Activated T-cell treated with anti-CD3 and anti-CD28 coated beads, Interleukin-2, amount 50 U/mL, for 4 hours (primary cell): Measurements from ENCODE around the gene ASPM. TPM values are rescaled to one million over a fixed set of nuclear protein-coding genes. Genes with fewer than 3 reads are reported as not detected.
A peak's percentile ranks its signal among the peaks of the same experiment; 100 is the strongest.

Experiments used
- ATAC-seq, 2 donors: fragments of 200-7000 bp; cut with Tn5 transposase; one replicate each; pipeline ENCODE4 v1.10.0; 2021
- DNase-seq: peaks from one replicate; pipeline ENCODE4 v3.0.0-alpha.2; 2020
- H3K27me3 Mint-ChIP-seq: one replicate; pipeline ENCODE4 v1.8.0; 2021; ENCODE audit warnings: low read depth, mixed read lengths
- H3K36me3 Mint-ChIP-seq: one replicate; pipeline ENCODE4 v1.8.0; 2022; ENCODE audit warnings: mixed read lengths; ENCODE audit not compliant: insufficient read depth
- H3K4me1 Mint-ChIP-seq: one replicate; pipeline ENCODE4 v1.8.0; 2021; ENCODE audit warnings: low read depth, mixed read lengths
- H3K4me3 Mint-ChIP-seq: one replicate; pipeline ENCODE4 v1.8.0; 2021; ENCODE audit warnings: mild to moderate bottlenecking, moderate library complexity, mixed read lengths
- H3K9me3 Mint-ChIP-seq: one replicate; pipeline ENCODE4 v1.8.0; 2021; ENCODE audit warnings: mixed read lengths
- total RNA-seq, 3 donors: library from RNA; stranded (reverse); gene quantifications; one replicate each; pipeline ENCODE4 v1.2.1, GENCODE V29; 2021

The ASPM gene
- total RNA-seq = 1 to 10 TPM; 1.2 to 1.7 (median 1.4) TPM

GRCh38 chr1:197146101-197147095 is at the start of gene ASPM:
ASPM (minus strand) TSS chr1:197146669; CDS start chr1:197146437, 232 bp downstream.
- H3K4me1 Mint-ChIP-seq = peaks cover 15% of the 10 kb centered on the region
- peak within 1 kb of the TSS; percentile 83 for H3K4me3 Mint-ChIP-seq

GRCh38 chr1:197195100-197195499 is 48.6 kb upstream of the ASPM start:
- H3K36me3 Mint-ChIP-seq = peaks cover 10% of the 10 kb centered on the region
- no peaks in the 10 kb centered on the region for H3K27me3 Mint-ChIP-seq
- no peaks in the 10 kb centered on the region for H3K9me3 Mint-ChIP-seq
- peaks cover 57% of the 10 kb centered on the region for H3K4me1 Mint-ChIP-seq
- ATAC-seq = no peak
- DNase-seq = no peak
- no peak overlapping the region for H3K4me3 Mint-ChIP-seq

More at GRCh38 chr1:197146101-197147095, at the start of gene ASPM:
- DNase-seq = peak; percentile 90
- peaks cover 2% of the 10 kb centered on the region for H3K27me3 Mint-ChIP-seq
- H3K9me3 Mint-ChIP-seq = no peaks in the 10 kb centered on the region
- H3K36me3 Mint-ChIP-seq = no peaks in the 10 kb centered on the region
- peak; percentile 98 to 99 for ATAC-seq

DNA sequence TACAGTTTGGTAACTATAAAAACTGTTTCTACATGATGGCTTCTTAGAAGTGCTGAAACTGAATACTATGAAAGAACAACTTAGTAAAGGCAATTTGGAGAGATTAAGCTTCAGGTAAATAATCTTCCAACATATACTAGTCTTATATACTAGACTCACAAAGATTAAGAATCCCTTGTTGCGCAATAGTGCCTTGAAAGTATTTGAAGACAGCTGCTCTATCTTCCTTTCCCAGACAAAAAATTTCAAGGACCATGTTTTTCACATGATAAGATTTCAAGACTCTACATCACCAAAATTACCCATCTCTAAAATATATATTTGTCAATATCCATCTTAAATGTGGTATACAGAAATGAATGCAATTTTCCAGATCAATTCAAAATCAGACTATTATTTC is 37.7 kb upstream of the ASPM start:
- H3K4me1 Mint-ChIP-seq = peaks cover 15% of the 10 kb centered on the region
- H3K27me3 Mint-ChIP-seq = no peaks in the 10 kb centered on the region
- H3K36me3 Mint-ChIP-seq = peaks cover 30% of the 10 kb centered on the region
- ATAC-seq = no peak
- H3K4me3 Mint-ChIP-seq = no peak overlapping the region
- no peaks in the 10 kb centered on the region for H3K9me3 Mint-ChIP-seq
- DNase-seq = no peak

- Mint-ChIP-seq H3K9me3 (no peaks in the 10 kb centered on the region), H3K4me1 (peaks cover 15% of the 10 kb centered on the region), H3K4me3 (no peak overlapping the region), H3K36me3 (peaks cover 27% of the 10 kb centered on the region), H3K27me3 (no peaks in the 10 kb centered on the region)
- ATAC-seq = no peak
- no peak for DNase-seq
Observed at GRCh38 chr1:197183195-197183748, 36.8 kb upstream of the ASPM start.

- no peak for ATAC-seq
- no peaks in the 10 kb centered on the region for H3K9me3 Mint-ChIP-seq
Observed at GRCh38 chr1:197182716-197183115, 36.2 kb upstream of the ASPM start.

DNA sequence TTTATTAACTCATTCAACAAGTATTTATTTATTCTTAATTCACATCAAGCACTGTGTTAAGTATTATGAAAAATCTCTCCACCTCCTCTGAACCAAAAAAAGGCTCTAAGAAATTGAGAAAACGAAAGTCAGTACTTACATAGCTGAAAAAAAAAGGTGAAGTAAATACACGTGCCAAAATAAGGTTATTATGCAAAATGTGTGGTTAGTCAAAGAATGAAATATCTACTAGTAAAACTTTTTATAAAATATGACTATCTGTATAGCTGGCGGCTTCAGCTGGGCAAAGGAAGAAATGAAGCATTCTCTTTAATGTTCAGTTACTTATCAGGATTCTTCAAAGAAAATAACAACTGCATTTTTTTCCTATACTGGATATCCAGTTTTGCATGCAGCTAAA is 35.5 kb upstream of the ASPM start:
- peaks cover 24% of the 10 kb centered on the region for H3K36me3 Mint-ChIP-seq

More at GRCh38 chr1:197182716-197183115, 36.2 kb upstream of the ASPM start:
- Mint-ChIP-seq H3K27me3 (no peaks in the 10 kb centered on the region), H3K36me3 (peaks cover 27% of the 10 kb centered on the region), H3K4me3 (no peak overlapping the region), H3K4me1 (peaks cover 15% of the 10 kb centered on the region)
- no peak for DNase-seq

DNA sequence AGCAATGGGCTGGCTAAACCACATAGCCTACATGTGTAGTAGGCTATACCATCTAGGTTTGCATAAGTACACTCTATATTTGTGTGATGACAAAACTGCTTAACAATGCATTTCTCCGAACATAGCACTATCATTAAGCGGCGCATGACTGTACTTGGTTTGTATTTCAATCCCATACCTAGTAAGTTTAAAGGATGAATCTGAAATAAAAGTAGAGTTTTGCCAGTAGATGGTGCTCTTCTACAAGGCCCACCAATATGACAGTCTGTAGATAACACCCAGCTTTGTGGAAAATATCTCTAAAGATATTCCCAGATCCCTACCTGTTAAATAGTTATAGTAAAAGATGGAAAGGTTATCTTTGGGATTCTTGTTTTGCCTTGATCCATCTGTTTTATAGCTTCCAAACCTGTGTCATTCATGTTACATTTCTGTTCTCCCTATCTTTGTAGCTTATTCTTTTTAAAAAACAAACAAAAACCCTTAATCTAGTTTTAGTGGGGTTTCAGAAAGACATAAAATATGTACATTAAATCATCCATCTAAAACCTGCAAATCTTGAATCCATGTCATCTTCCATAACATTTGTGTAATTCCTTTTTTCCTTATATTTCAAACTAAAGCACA is 33.9 kb upstream of the ASPM start:
- DNase-seq (no peak), ATAC-seq (peak in 1 of 2 donors; percentile 32)
- Mint-ChIP-seq H3K4me1 (peaks cover 7% of the 10 kb centered on the region), H3K4me3 (no peak overlapping the region), H3K36me3 (peaks cover 14% of the 10 kb centered on the region), H3K27me3 (no peaks in the 10 kb centered on the region), H3K9me3 (no peaks in the 10 kb centered on the region)

More for the DNA sequence above, 35.5 kb upstream of the ASPM start:
- ATAC-seq = no peak
- no peaks in the 10 kb centered on the region for H3K27me3 Mint-ChIP-seq
- no peak overlapping the region for H3K4me3 Mint-ChIP-seq
- peaks cover 14% of the 10 kb centered on the region for H3K4me1 Mint-ChIP-seq
- DNase-seq = no peak
- H3K9me3 Mint-ChIP-seq = no peaks in the 10 kb centered on the region

GRCh38 chr1:197178998-197179397 is 32.5 kb upstream of the ASPM start:
- Mint-ChIP-seq H3K36me3 (peaks cover 15% of the 10 kb centered on the region), H3K9me3 (no peaks in the 10 kb centered on the region), H3K4me3 (no peak overlapping the region), H3K27me3 (no peaks in the 10 kb centered on the region), H3K4me1 (peaks cover 7% of the 10 kb centered on the region)
- DNase-seq = no peak
- ATAC-seq = no peak

GRCh38 chr1:197174818-197175217 is 28.3 kb upstream of the ASPM start:
- no peaks in the 10 kb centered on the region for H3K9me3 Mint-ChIP-seq
- ATAC-seq (no peak), DNase-seq (no peak)
- no peak overlapping the region for H3K4me3 Mint-ChIP-seq
- no peaks in the 10 kb centered on the region for H3K4me1 Mint-ChIP-seq
- H3K27me3 Mint-ChIP-seq = no peaks in the 10 kb centered on the region
- H3K36me3 Mint-ChIP-seq = peaks cover 29% of the 10 kb centered on the region

DNA sequence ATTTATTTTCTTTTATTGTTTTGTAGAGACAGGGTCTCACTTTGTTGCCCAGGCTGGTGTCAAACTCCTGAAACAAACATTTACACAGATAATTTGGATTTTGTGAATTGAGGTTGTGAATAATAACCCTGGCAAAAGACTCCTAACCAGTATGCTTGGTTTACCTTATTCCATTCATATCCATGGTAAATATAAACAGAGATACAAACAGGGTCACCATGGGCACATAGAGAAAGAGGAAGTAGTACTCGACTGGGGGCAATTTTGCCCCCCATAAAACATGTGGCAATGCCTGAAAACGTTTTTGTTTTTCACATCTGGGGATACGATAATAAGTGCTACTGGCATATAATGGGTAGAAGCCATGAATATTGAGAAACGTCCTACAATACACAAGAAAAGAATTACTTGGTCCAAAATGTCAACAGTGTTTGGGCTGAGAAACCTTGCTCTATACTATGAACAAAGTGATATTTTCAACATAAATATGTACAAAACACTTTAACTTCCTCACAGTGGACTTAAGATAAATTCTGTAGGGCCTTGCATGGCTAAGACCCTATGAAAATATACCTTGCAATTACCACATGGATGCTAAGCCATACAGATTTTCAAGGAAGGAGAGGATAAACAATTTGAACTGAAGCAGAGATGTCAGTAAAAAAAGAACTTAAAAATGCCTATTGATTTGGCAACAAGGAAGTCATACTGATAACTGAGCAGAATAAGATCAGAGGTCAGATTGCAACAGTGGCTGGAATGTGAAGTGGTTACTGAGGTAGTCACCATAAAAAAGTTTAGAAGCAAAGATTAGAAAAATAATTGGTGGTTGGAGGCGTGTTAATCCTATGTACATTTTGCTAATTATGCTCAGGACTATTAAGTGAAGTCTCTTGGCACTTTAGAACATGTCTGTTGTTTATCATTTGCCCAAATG is 27.4 kb upstream of the ASPM start:
- no peaks in the 10 kb centered on the region for H3K9me3 Mint-ChIP-seq
- peaks cover 34% of the 10 kb centered on the region for H3K36me3 Mint-ChIP-seq
- DNase-seq = no peak
- no peaks in the 10 kb centered on the region for H3K27me3 Mint-ChIP-seq
- ATAC-seq = no peak
- H3K4me3 Mint-ChIP-seq = no peak overlapping the region
- no peaks in the 10 kb centered on the region for H3K4me1 Mint-ChIP-seq

GRCh38 chr1:197171531-197171930 is 25.1 kb upstream of the ASPM start:
- no peak for DNase-seq
- no peak overlapping the region for H3K4me3 Mint-ChIP-seq
- ATAC-seq = no peak
- no peaks in the 10 kb centered on the region for H3K9me3 Mint-ChIP-seq
- H3K36me3 Mint-ChIP-seq = peaks cover 31% of the 10 kb centered on the region
- H3K4me1 Mint-ChIP-seq = no peaks in the 10 kb centered on the region
- H3K27me3 Mint-ChIP-seq = no peaks in the 10 kb centered on the region

DNA sequence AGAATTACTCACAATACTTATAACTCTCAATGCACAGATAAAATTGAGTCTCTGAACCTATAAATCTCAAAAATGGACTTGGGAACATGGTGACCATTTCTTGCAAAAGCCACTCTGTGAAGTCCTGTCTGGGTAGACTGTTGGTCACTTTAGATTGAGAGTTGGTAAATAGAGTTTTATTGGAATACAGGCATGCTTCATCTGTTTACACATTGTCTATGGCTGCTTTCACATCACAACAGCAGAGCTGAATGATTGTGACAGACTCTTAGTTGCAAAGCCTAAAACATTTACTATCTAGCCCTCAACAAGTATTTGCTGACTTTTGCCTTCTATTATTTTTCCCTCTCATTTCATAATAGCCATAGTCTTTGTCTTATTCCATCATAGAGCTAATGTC is 24.1 kb upstream of the ASPM start:
- DNase-seq = no peak
- ATAC-seq = no peak
- Mint-ChIP-seq H3K4me1 (no peaks in the 10 kb centered on the region), H3K27me3 (no peaks in the 10 kb centered on the region), H3K36me3 (peaks cover 31% of the 10 kb centered on the region), H3K9me3 (no peaks in the 10 kb centered on the region), H3K4me3 (no peak overlapping the region)

GRCh38 chr1:197159461-197159860 is 13.0 kb upstream of the ASPM start:
- H3K9me3 Mint-ChIP-seq = no peaks in the 10 kb centered on the region
- no peaks in the 10 kb centered on the region for H3K27me3 Mint-ChIP-seq
- H3K36me3 Mint-ChIP-seq = peaks cover 21% of the 10 kb centered on the region
- no peak overlapping the region for H3K4me3 Mint-ChIP-seq
- no peak for ATAC-seq
- H3K4me1 Mint-ChIP-seq = no peaks in the 10 kb centered on the region
- DNase-seq = no peak

GRCh38 chr1:197156692-197157091 is 10.2 kb upstream of the ASPM start:
- Mint-ChIP-seq H3K4me1 (no peaks in the 10 kb centered on the region), H3K27me3 (no peaks in the 10 kb centered on the region), H3K9me3 (no peaks in the 10 kb centered on the region), H3K4me3 (no peak overlapping the region), H3K36me3 (peaks cover 13% of the 10 kb centered on the region)
- DNase-seq (no peak), ATAC-seq (no peak)
